Kidney (tissue), 14 donors: ENCODE results near the gene PCNX2. TPM values are rescaled to one million over a fixed set of nuclear protein-coding genes. Genes with fewer than 3 reads are reported as not detected.

ENCODE experiments used
- DNase-seq, 5 donors: peaks; one replicate each; pipeline ENCODE4 v3.0.0-alpha.2; 2013 to 2020
- FAIRE-seq: peaks from 2 replicates; lab custom pipeline; 2012; peaks lifted over from hg19 to GRCh38; lab: Jason Lieb, UNC
- H3K27ac ChIP-seq, 2 donors: one replicate each; pipeline ENCODE4 v1.7.0; 2013; ENCODE audit warnings: low read depth in 2 of 2, low read length in 2 of 2, inconsistent platforms in 1 of 2
- H3K27me3 ChIP-seq: one replicate; pipeline ENCODE4 v1.7.1; 2013; ENCODE audit warnings: low read length, inconsistent platforms; ENCODE audit not compliant: control insufficient read depth, insufficient read depth
- H3K36me3 ChIP-seq, 3 donors: one replicate each; pipeline versions ENCODE4 v1.7.0 to v1.7.1; 2013; ENCODE audit warnings: low read length in 3 of 3, control low read depth in 1 of 3, inconsistent platforms in 1 of 3; ENCODE audit not compliant: insufficient read depth in 3 of 3, control insufficient read depth in 2 of 3
- H3K4me1 ChIP-seq, 3 donors: one replicate each; pipeline versions ENCODE4 v1.7.0 to v1.7.1; 2013; ENCODE audit warnings: low read length in 3 of 3, inconsistent platforms in 1 of 3, low read depth in 1 of 3; ENCODE audit not compliant: control insufficient read depth in 2 of 3, insufficient read depth in 2 of 3
- H3K4me3 ChIP-seq, 3 donors: one replicate each; pipeline versions ENCODE4 v1.7.0 to v1.8.1; 2013; ENCODE audit warnings: low read length in 3 of 3, control low read depth in 1 of 3, inconsistent platforms in 1 of 3
- H3K9ac ChIP-seq, 3 donors: one replicate each; pipeline versions ENCODE4 v1.7.0 to v1.7.1; 2013; ENCODE audit warnings: low read length in 3 of 3, control low read depth in 1 of 3, inconsistent platforms in 1 of 3
- H3K9me3 ChIP-seq, 3 donors: one replicate each; pipeline versions ENCODE4 v1.7.0 to v1.7.1; 2013; ENCODE audit warnings: low read length in 3 of 3, control low read depth in 1 of 3, inconsistent platforms in 1 of 3; ENCODE audit not compliant: control insufficient read depth in 2 of 3, insufficient read depth in 1 of 3
- intact Hi-C: fragments of 100-400 bp; cut with DNase I; formaldehyde crosslinking; loops from one replicate; pipeline ENCODE4 v1.11.1; 2022
- polyA plus RNA-seq: library from polyadenylated mRNA; stranded (reverse); fragments of 350-450 nt; fragmentation: Illumina TruSeq; extraction: RNeasy Lipid Tissue Mini Kit (QIAGEN cat#74804); gene quantifications from one replicate; pipeline ENCODE4 v1.2.3, GENCODE V29; 2014; ENCODE audit warnings: low read depth, low replicate concordance; ENCODE audit not compliant: insufficient read depth
- total RNA-seq: library from RNA; stranded (reverse); fragmentation: NEBNext Ultra II Directional; extraction: Animal tissue kit (Norgen Biotek cat#: 25700); gene quantifications from one replicate; pipeline ENCODE4 v1.2.1, GENCODE V29; 2021
- TF ChIP-seq, protein P1 (sequence below): IDR thresholded peaks from 3 replicates; pipeline ENCODE4 v1.5.1; 2012; ENCODE audit warnings: mild to moderate bottlenecking, moderate library complexity, borderline replicate concordance; ENCODE audit not compliant: insufficient read depth; ENCODE audit errors: extremely low read depth
- donor health status: control.
- donor health status: control.
- donor health status: control.
- donor health status: control.
- donor health status: control.
- donor health status: DM: yes; HTN: yes; CAD: no.
- donor health status: Normal renal cell carcinoma (clear cell type).

The PCNX2 gene
- total and polyA plus RNA-seq, 2 donors from 2014 or later: 5.2 to 29.2 TPM

GRCh38 chr1:233015965-233016364 is 279.6 kb downstream of the PCNX2 start:
- Histone ChIP-seq H3K27me3 (no peaks in the 10 kb centered on the region), H3K4me3 (no peak overlapping the region), H3K9ac (no peak overlapping the region), H3K27ac (no peak overlapping the region), H3K9me3 (no peaks in the 10 kb centered on the region), H3K4me1 (no peaks in the 10 kb centered on the region), H3K36me3 (no peaks in the 10 kb centered on the region)
- FAIRE-seq (no peak), DNase-seq (no peak)
- TF ChIP-seq, protein P1, sequence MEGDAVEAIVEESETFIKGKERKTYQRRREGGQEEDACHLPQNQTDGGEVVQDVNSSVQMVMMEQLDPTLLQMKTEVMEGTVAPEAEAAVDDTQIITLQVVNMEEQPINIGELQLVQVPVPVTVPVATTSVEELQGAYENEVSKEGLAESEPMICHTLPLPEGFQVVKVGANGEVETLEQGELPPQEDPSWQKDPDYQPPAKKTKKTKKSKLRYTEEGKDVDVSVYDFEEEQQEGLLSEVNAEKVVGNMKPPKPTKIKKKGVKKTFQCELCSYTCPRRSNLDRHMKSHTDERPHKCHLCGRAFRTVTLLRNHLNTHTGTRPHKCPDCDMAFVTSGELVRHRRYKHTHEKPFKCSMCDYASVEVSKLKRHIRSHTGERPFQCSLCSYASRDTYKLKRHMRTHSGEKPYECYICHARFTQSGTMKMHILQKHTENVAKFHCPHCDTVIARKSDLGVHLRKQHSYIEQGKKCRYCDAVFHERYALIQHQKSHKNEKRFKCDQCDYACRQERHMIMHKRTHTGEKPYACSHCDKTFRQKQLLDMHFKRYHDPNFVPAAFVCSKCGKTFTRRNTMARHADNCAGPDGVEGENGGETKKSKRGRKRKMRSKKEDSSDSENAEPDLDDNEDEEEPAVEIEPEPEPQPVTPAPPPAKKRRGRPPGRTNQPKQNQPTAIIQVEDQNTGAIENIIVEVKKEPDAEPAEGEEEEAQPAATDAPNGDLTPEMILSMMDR: no peak
- intact Hi-C loops: no loop called here

DNA sequence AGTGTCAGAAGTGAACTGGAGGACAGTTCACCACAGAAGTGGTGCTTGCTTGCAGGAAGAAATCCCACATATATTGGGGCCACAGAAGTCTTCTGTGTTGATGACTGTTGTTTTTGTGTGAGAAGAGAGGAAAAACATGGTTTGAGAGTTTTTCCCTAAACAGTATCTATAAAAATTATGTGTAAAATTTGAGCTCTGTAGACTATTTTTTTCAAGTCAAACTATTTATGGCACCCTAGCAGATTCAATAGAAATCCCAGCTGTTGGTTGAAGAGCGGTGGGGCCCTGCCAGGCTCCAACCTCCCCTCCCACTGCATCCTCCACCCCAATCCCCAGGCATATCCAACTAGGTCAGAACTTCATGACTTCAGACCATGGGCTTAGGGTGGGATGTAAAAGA is 283.5 kb downstream of the PCNX2 start:
- intact Hi-C loops: no loop called here

GRCh38 chr1:233010146-233010545 is 285.4 kb downstream of the PCNX2 start:
- TF ChIP-seq, protein P1: no peak
- Histone ChIP-seq H3K27ac (no peak overlapping the region), H3K9ac (no peak overlapping the region), H3K4me3 (no peak overlapping the region), H3K4me1 (no peaks in the 10 kb centered on the region), H3K36me3 (peaks cover 0 to 3% (median 0%) of the 10 kb centered on the region in 3 donors), H3K27me3 (no peaks in the 10 kb centered on the region), H3K9me3 (no peaks in the 10 kb centered on the region)
- intact Hi-C loops: no loop called here
- DNase-seq (no peak), FAIRE-seq (no peak)

More for the DNA sequence above, 283.5 kb downstream of the PCNX2 start:
- Histone ChIP-seq H3K9me3 (no peaks in the 10 kb centered on the region), H3K4me3 (no peak overlapping the region), H3K4me1 (no peaks in the 10 kb centered on the region), H3K36me3 (no peaks in the 10 kb centered on the region), H3K27me3 (no peaks in the 10 kb centered on the region), H3K9ac (no peak overlapping the region), H3K27ac (no peak overlapping the region)
- DNase-seq (no peak), FAIRE-seq (no peak)
- TF ChIP-seq, protein P1: no peak

DNA sequence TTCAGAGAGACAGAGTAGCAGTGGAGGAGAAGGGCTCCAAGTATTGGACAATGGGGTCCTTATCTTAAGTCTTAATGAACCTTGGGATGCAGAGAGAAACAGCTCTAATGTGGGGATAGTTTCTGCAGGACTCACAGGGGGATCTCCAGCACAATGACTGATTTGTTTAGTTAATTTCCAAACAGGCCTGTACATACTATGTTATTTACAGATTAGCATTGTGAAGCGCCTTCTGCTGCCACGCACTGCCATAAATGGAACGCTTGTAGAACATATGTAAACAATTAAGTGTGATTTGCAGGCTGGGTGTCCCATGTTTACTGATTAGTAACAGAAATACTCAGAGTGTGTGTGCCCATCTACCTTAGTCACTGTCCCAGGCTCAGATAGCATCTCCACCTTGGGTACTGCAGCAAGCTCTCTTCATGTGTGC is 289.0 kb downstream of the PCNX2 start:
- Histone ChIP-seq H3K27ac (no peak overlapping the region), H3K9ac (no peak overlapping the region), H3K36me3 (peaks cover 0 to 3% (median 0%) of the 10 kb centered on the region in 3 donors), H3K9me3 (no peaks in the 10 kb centered on the region), H3K4me1 (no peaks in the 10 kb centered on the region), H3K4me3 (no peak overlapping the region), H3K27me3 (no peaks in the 10 kb centered on the region)
- intact Hi-C loops: no loop called here
- TF ChIP-seq, protein P1: no peak
- FAIRE-seq: no peak
- DNase-seq: no peak
